Upper lobe of left lung (tissue), 4 donors: ENCODE data around the gene LIX1.

ENCODE experiments used
- EP300 ChIP-seq, 4 donors: sonication (generic); formaldehyde crosslinking; IDR thresholded peaks; one replicate each; pipeline ENCODE4 v1.5.1; 2017; ENCODE audit warnings: antibody characterized with exemption in 4 of 4, control low read depth in 2 of 4
- POLR2A ChIP-seq, 4 donors: fragments of 450-650 bp; IDR thresholded peaks; one replicate each; pipeline ENCODE4 v1.5.1; 2016 to 2017; ENCODE audit warnings: antibody characterized with exemption in 4 of 4, mild to moderate bottlenecking in 2 of 4
- POLR2AphosphoS5 ChIP-seq, 2 donors: sonication (generic); formaldehyde crosslinking; IDR thresholded peaks; one replicate each; pipeline ENCODE4 v1.5.1; 2017; ENCODE audit warnings: antibody characterized with exemption in 2 of 2
- TF ChIP-seq, protein P1 (sequence below), 6 experiments: fragments of 450-650 bp in 4 of 6; fragments of 200-600 bp in 2 of 6; sonication (generic) in 2 of 6; IDR thresholded peaks; one replicate each; pipeline ENCODE4 v1.5.1; 2016 to 2019; ENCODE audit warnings: antibody characterized with exemption in 6 of 6

DNA sequence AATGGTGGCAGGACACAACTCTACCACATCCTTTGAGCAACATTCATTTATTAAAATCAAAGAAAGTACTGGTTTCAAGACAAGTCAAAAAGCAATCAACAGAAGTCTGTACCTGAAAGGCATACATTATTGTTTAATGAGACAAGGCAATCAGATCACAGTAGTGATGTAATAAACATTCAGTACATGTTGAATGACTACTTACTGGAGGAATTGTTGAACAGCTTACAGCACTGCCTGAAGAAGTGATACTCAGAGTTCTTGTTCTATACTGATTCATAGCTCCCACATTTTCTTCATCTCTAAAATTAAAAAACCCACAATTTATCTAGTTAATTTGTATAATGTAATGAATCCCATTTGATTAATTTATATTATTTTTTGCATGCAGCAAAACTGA, 22.4 kb upstream of the LIX1 start:
- TF ChIP-seq, protein P1, sequence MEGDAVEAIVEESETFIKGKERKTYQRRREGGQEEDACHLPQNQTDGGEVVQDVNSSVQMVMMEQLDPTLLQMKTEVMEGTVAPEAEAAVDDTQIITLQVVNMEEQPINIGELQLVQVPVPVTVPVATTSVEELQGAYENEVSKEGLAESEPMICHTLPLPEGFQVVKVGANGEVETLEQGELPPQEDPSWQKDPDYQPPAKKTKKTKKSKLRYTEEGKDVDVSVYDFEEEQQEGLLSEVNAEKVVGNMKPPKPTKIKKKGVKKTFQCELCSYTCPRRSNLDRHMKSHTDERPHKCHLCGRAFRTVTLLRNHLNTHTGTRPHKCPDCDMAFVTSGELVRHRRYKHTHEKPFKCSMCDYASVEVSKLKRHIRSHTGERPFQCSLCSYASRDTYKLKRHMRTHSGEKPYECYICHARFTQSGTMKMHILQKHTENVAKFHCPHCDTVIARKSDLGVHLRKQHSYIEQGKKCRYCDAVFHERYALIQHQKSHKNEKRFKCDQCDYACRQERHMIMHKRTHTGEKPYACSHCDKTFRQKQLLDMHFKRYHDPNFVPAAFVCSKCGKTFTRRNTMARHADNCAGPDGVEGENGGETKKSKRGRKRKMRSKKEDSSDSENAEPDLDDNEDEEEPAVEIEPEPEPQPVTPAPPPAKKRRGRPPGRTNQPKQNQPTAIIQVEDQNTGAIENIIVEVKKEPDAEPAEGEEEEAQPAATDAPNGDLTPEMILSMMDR (IDR thresholded peaks at IDR 0.05): no peak
- TF ChIP-seq EP300 (IDR thresholded peaks at IDR 0.05) (no peak), POLR2A (IDR thresholded peaks at IDR 0.05) (no peak), POLR2AphosphoS5 (IDR thresholded peaks at IDR 0.05) (no peak)
